ENCODE measurements around the gene HDAC9.

Gene HDAC9

GRCh38 chr7:18895456-18895855 lies 399.9 kb downstream of the HDAC9 start:
- Mint-ChIP-seq H3K27me3 (no peaks in the 10 kb centered on the region), H3K27ac (no peak overlapping the region), H3K9me3 (ENCODE audit: low read depth) (no peaks in the 10 kb centered on the region), H3K4me1 (ENCODE audit: low read depth) (no peaks in the 10 kb centered on the region), H3K36me3 (no peaks in the 10 kb centered on the region), H3K4me3 (no peak overlapping the region)

- no peaks in the 10 kb centered on the region for H3K9me3 Mint-ChIP-seq (ENCODE audit: low read depth)
- H3K27me3 Mint-ChIP-seq: no peaks in the 10 kb centered on the region
- no peaks in the 10 kb centered on the region for H3K36me3 Mint-ChIP-seq
- H3K27ac Mint-ChIP-seq: no peak overlapping the region
- H3K4me1 Mint-ChIP-seq (ENCODE audit: low read depth): no peaks in the 10 kb centered on the region
- H3K4me3 Mint-ChIP-seq: no peak overlapping the region
These were observed 400.9 kb downstream of the HDAC9 start for GRCh38 chr7:18896343-18896975.

- Mint-ChIP-seq H3K4me1 (ENCODE audit: low read depth) (no peaks in the 10 kb centered on the region), H3K9me3 (ENCODE audit: low read depth) (peaks cover 9% of the 10 kb centered on the region), H3K27ac (no peak overlapping the region), H3K4me3 (no peak overlapping the region), H3K36me3 (no peaks in the 10 kb centered on the region), H3K27me3 (no peaks in the 10 kb centered on the region)
These were observed 404.7 kb downstream of the HDAC9 start for GRCh38 chr7:18900236-18900635.

GRCh38 chr7:18900803-18901202 lies 405.3 kb downstream of the HDAC9 start:
- H3K27ac Mint-ChIP-seq: no peak overlapping the region
- no peaks in the 10 kb centered on the region for H3K36me3 Mint-ChIP-seq
- peaks cover 9% of the 10 kb centered on the region for H3K9me3 Mint-ChIP-seq (ENCODE audit: low read depth)
- no peak overlapping the region for H3K4me3 Mint-ChIP-seq
- H3K27me3 Mint-ChIP-seq: no peaks in the 10 kb centered on the region
- H3K4me1 Mint-ChIP-seq (ENCODE audit: low read depth): no peaks in the 10 kb centered on the region

GRCh38 chr7:18901351-18901750 lies 405.8 kb downstream of the HDAC9 start:
- Mint-ChIP-seq H3K4me1 (ENCODE audit: low read depth) (no peaks in the 10 kb centered on the region), H3K9me3 (ENCODE audit: low read depth) (peaks cover 9% of the 10 kb centered on the region), H3K4me3 (no peak overlapping the region), H3K27me3 (no peaks in the 10 kb centered on the region), H3K36me3 (no peaks in the 10 kb centered on the region), H3K27ac (no peak overlapping the region)

- Mint-ChIP-seq H3K4me1 (ENCODE audit: low read depth) (no peaks in the 10 kb centered on the region), H3K27me3 (no peaks in the 10 kb centered on the region), H3K9me3 (ENCODE audit: low read depth) (peaks cover 9% of the 10 kb centered on the region), H3K36me3 (no peaks in the 10 kb centered on the region), H3K4me3 (no peak overlapping the region), H3K27ac (no peak overlapping the region)
These were observed 406.5 kb downstream of the HDAC9 start for GRCh38 chr7:18901982-18902421.

- Mint-ChIP-seq H3K4me1 (ENCODE audit: low read depth) (no peaks in the 10 kb centered on the region), H3K27ac (no peak overlapping the region), H3K4me3 (no peak overlapping the region), H3K36me3 (no peaks in the 10 kb centered on the region), H3K27me3 (no peaks in the 10 kb centered on the region), H3K9me3 (ENCODE audit: low read depth) (peaks cover 9% of the 10 kb centered on the region)
These were observed 407.3 kb downstream of the HDAC9 start for GRCh38 chr7:18902892-18903291.

GRCh38 chr7:18903695-18904094 lies 408.1 kb downstream of the HDAC9 start:
- H3K4me3 Mint-ChIP-seq: no peak overlapping the region
- no peaks in the 10 kb centered on the region for H3K36me3 Mint-ChIP-seq
- H3K9me3 Mint-ChIP-seq (ENCODE audit: low read depth): peaks cover 9% of the 10 kb centered on the region
- H3K4me1 Mint-ChIP-seq (ENCODE audit: low read depth): no peaks in the 10 kb centered on the region
- H3K27ac Mint-ChIP-seq: no peak overlapping the region
- H3K27me3 Mint-ChIP-seq: no peaks in the 10 kb centered on the region

- Mint-ChIP-seq H3K27me3 (no peaks in the 10 kb centered on the region), H3K27ac (no peak overlapping the region), H3K4me3 (no peak overlapping the region), H3K9me3 (ENCODE audit: low read depth) (peaks cover 9% of the 10 kb centered on the region), H3K36me3 (no peaks in the 10 kb centered on the region), H3K4me1 (ENCODE audit: low read depth) (no peaks in the 10 kb centered on the region)
These were observed 409.9 kb downstream of the HDAC9 start for GRCh38 chr7:18905316-18905943.

- no peaks in the 10 kb centered on the region for H3K27me3 Mint-ChIP-seq
- no peak overlapping the region for H3K27ac Mint-ChIP-seq
- H3K4me1 Mint-ChIP-seq (ENCODE audit: low read depth): no peaks in the 10 kb centered on the region
- no peaks in the 10 kb centered on the region for H3K36me3 Mint-ChIP-seq
- H3K9me3 Mint-ChIP-seq (ENCODE audit: low read depth): peaks cover 9% of the 10 kb centered on the region
- no peak overlapping the region for H3K4me3 Mint-ChIP-seq
These were observed 411.4 kb downstream of the HDAC9 start for GRCh38 chr7:18906901-18907300.

- no peak overlapping the region for H3K27ac Mint-ChIP-seq
- no peaks in the 10 kb centered on the region for H3K4me1 Mint-ChIP-seq (ENCODE audit: low read depth)
- peaks cover 8% of the 10 kb centered on the region for H3K9me3 Mint-ChIP-seq (ENCODE audit: low read depth)
- no peaks in the 10 kb centered on the region for H3K27me3 Mint-ChIP-seq
- H3K36me3 Mint-ChIP-seq: no peaks in the 10 kb centered on the region
- no peak overlapping the region for H3K4me3 Mint-ChIP-seq
These were observed 417.6 kb downstream of the HDAC9 start for GRCh38 chr7:18913106-18913505.

- no peak overlapping the region for H3K27ac Mint-ChIP-seq
- H3K36me3 Mint-ChIP-seq: no peaks in the 10 kb centered on the region
- no peaks in the 10 kb centered on the region for H3K4me1 Mint-ChIP-seq (ENCODE audit: low read depth)
- peaks cover 8% of the 10 kb centered on the region for H3K9me3 Mint-ChIP-seq (ENCODE audit: low read depth)
- H3K27me3 Mint-ChIP-seq: no peaks in the 10 kb centered on the region
- H3K4me3 Mint-ChIP-seq: no peak overlapping the region
These were observed 421.3 kb downstream of the HDAC9 start for GRCh38 chr7:18916826-18917225.

- H3K27ac Mint-ChIP-seq: no peak overlapping the region
- H3K4me3 Mint-ChIP-seq: no peak overlapping the region
- no peaks in the 10 kb centered on the region for H3K4me1 Mint-ChIP-seq (ENCODE audit: low read depth)
- no peaks in the 10 kb centered on the region for H3K27me3 Mint-ChIP-seq
- H3K9me3 Mint-ChIP-seq (ENCODE audit: low read depth): no peaks in the 10 kb centered on the region
- no peaks in the 10 kb centered on the region for H3K36me3 Mint-ChIP-seq
These were observed 431.6 kb downstream of the HDAC9 start for GRCh38 chr7:18927134-18927533.

GRCh38 chr7:18936265-18936664 lies 440.7 kb downstream of the HDAC9 start:
- Mint-ChIP-seq H3K36me3 (no peaks in the 10 kb centered on the region), H3K4me1 (ENCODE audit: low read depth) (no peaks in the 10 kb centered on the region), H3K27me3 (no peaks in the 10 kb centered on the region), H3K4me3 (no peak overlapping the region), H3K27ac (no peak overlapping the region), H3K9me3 (ENCODE audit: low read depth) (peaks cover 6% of the 10 kb centered on the region)

GRCh38 chr7:18939771-18940592 lies 444.4 kb downstream of the HDAC9 start:
- Mint-ChIP-seq H3K4me1 (ENCODE audit: low read depth) (no peaks in the 10 kb centered on the region), H3K36me3 (no peaks in the 10 kb centered on the region), H3K27me3 (no peaks in the 10 kb centered on the region), H3K27ac (no peak overlapping the region), H3K9me3 (ENCODE audit: low read depth) (peaks cover 6% of the 10 kb centered on the region), H3K4me3 (no peak overlapping the region)

Measured in activated naive CD8-positive, alpha-beta T cell (primary cell).